Hematopoietic multipotent progenitor cell treated with erythropoietin and hydrocortisone succinate and interleukin-3 and kit ligand, for 8 days (in vitro differentiated cells): Measurements from ENCODE around the gene ATF7.
"Not testable (repeated sequence)": the region's sequence is repeated elsewhere in the genome, so short reads cannot be mapped to it uniquely, and the experiment has no call there.

Source experiments
- DNase-seq: peaks from one replicate; pipeline ENCODE4 v3.0.0-alpha.2; 2015

Gene ATF7

GRCh38 chr12:53499266-53500141 lies 126.7 kb downstream of the ATF7 start, which contains the start of gene MAP3K12:
Gene MAP3K12, minus strand, starts transcription at chr12:53499458. Its CDS starts 12,067 bp downstream, at chr12:53487391.
- DNase-seq = peak; percentile 41

DNA sequence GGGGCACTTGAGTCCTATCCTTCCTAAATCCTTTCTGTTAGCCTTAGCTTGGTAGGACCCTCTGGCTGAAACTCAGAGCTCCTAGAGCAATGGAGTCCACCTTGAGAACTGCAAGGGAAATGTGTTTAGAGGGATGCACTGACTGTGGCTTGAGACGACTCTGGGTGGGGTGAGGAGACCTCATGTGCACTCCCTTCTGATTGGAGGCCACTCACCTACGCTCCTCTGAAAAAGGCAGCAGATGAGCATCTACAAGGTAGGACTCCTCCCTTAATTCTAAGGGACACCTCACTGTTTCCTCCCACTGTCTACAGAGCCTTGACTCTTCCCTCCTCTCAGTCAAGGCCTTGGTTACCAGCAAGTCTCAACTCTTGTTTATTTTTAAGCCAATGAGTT lies 127.9 kb downstream of the ATF7 start:
- no peak for DNase-seq

DNA sequence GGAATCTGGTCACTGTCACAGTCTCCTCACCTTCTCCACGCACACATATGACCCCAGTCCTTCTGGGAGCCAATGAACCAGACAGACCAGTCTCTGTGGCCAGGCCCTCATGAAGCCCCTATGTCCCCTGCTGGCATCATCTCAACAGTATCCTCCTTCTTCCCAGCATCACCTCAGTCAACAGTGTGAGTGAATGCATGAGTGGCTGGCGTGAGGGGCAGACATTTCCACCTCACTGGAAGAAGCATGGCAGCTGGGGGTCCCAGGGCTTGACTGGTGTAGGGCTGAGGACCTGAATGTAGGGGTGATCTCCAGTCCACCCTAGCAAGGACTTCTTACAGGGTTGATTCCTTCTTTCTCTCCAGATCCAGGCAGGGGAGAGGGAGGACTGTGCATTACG lies 128.7 kb downstream of the ATF7 start:
- no peak for DNase-seq

DNA sequence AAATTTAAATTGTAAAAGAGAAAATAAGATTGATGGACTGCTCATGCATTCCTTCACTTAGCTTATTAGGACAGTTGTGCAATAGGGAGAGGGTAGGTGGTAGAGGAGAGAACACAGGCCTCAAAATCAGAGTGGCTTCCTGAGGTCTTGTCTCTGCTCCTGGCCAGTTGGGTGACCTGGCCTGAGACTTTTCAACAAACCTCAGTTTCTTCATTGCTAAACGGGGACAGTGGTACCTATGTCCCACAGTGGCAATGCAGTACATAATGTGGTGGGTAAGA lies 129.5 kb downstream of the ATF7 start:
- DNase-seq = no peak

DNA sequence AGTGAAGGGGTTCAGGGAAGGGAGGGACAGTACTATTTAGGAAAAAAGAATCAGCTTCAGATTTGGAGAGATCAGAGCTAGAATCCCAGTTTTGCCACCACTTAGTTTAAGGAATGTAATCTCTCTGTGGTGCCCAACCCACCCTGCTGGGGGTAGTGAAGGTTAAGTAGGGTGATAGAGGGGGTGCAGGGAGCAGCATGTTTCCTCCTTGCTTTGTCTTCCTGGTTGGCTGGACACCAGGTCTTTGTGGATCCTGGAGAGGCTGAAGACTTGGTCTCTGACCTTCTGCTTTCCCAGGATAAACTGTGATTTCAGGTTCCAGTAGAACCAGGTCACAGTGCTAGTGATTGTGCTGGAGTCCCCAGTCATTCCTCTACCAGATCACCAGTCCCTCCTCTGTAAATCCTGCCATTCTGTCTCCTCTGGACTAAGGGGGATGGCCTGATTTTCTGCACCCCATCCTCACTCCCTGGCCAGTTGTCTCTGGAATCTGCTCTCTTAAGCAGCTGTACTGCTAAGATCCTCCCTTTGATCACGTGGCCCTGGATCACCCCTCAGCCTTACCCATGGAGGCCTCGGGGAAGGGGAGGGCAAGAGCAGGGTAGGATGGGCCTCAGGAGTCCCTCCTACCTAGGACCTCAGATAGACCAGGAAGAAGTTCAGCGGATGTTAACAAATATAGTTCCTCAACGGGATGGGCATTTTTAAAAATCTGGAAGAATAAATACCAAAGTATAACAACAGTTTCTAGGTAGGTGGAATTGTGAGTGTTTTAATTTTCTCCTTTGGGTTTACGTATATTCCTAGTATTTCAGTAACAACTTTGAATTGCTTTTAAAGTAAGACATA lies 130.1 kb downstream of the ATF7 start:
- peak; percentile 43 for DNase-seq

- no peak for DNase-seq
These were observed 132.4 kb downstream of the ATF7 start for GRCh38 chr12:53493610-53494391.

DNA sequence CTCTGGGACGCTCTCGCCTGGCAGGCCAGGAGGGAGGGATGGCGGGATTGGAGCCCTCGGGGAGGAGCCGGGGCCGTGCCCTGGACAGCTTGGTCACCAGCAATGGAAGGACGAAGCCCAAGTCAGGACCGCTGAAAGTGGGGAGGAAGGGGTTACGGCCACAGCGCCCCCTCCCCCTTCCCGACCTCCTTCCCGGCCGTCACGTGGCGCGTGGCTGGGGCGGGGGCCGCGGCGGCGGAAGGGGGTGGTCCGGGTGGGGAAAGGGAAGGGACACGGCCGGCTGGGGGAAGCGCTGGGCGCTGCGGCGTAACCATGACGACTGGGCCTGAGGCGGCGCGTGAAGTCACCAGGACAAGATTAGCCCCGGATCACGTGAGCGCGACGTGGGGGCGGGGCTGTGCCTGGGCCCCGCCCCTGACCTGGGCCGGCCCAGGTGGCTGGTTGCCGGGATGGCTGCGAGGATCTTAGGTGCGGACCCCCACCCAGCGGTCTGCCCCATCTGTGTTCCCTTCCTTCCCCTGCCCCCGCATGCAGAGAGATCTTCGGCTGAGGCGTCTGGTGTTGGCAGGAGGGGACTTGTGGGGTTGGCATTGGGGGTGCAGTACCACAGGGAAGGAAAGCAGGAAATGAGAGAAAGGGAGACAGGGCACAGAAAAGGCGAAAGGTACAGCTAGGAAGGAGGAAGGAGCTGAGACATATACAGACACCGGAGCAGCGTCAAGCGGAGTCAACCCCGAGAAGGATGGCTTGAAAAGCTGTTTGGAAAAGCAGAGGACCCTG lies 133.2 kb downstream of the ATF7 start:
- peak; percentile 85 for DNase-seq

DNA sequence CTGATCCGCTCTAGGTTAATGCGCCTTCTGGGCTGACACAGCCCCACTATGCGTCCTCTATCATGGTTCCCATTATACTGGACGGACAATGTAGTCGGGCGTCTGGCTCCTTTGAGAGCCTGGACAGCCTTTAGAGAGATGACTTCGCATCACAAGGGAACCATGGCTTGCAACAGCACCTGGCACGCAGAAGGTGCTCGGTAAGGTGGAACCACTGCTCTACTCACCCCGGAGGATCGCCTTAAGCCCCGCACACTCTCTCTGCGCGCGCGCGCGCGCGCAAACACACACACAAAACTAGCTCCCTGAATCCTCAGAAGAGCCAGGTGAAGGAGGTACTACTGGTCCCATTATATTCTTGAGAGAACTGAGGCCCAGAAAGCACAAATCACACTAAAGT lies 134.0 kb downstream of the ATF7 start:
- no peak for DNase-seq

DNA sequence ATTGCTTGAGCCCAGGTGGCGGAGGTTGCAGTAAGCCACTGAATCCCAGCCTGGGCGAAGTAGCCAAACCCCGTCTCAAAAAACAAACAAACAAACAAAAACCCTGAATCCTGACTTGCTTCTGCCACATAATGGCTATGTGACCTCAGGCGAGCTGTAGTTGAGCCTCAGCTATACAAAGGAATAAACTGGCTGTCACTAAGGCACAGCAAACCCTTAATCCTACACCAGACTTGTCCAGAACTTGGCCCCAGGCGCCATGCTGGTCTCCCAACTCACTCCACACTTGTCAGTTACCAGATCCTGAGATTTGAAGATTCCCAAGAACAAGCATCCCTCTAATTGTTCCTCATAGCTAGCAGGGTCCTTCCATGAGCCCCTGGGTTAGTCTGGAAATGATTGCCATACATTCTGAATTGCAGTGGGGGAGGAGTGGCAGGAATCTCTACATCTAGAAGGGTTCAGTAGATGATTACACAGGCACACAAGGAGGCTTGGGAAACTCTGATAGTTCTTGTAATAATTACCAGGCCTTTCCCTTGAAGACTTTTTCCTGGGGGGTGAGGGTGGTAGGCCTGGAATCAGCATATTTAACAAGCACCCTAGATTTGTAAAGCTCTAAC lies 136.8 kb downstream of the ATF7 start:
- no peak for DNase-seq

GRCh38 chr12:53486736-53487487 lies 139.3 kb downstream of the ATF7 start:
- no peak for DNase-seq

DNA sequence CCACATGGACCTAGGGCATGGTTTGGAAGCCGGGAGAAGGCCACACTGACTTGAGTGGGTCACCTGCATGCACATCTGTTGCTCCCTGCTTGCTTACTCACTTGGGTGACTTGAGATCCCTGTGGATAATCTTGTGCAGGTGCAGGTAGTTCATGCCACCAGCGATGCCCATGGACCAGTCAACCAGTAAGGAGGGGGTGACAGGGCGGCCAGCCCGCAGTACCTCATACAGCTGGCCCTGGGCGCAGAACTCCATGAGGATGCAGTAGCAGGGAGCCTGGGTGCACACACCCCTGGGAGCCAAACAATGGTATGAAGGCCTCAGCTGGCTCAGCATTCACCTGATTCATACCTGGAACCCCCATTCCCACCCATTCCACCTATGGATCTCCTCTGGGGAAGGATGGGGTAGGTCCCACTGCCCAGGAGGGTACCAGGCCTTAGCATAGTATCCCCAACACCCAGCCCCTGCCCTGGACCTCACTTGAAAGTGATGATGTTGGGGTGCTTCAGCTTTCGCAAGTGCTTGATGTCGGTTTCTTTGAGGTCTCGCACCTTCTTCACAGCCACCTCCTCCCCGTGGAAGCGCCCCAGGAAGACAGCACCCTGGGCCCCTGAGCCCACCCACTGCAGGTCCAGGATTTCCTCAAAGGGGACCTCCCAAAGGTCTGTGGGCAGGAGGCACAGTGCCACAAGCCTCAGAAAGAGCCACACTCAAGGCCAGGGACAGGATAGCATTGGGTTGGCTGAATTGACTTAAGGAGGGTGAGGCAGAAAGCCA lies 140.0 kb downstream of the ATF7 start:
- DNase-seq = no peak

DNA sequence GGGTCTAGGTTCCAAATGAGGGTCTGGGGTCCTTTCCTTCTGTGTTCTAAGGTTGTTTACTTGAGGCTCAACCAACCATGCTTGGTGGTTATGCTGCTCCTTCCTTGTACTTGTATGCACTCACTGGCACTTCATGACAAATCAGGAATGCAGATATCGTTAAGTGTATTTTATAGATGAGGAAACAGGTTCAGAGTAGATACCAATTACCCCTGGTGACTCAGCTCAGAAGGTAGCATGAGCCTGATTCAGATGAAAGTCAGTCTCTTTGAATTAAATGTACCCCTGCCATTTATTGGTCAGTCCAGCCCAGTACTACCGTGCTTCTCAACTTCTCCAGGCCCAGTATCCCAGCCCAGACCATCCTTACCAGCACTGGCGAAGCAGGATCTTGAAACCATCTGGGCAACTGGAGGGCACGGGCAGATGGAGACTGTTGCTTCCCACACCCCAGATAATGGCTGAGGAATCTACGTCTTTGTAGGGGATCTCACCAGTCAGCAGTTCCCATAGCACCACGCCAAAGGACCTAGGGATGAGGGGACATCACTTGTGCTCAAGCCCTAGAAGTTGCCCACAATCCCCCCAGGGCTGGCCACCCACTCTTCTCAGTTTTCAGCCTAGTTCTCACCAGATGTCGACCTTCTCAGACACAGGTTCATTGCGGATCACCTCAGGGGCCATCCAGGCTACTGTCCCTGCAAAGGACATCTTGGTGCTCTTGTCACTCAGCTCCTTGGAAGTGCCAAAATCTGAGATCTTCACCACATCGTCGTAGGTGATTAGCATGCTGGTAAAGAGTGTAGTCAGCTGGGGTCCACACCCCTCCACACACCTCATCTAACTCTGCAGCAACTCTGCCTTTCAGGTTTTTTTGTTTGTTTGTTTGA lies 141.3 kb downstream of the ATF7 start:
- no peak for DNase-seq

DNA sequence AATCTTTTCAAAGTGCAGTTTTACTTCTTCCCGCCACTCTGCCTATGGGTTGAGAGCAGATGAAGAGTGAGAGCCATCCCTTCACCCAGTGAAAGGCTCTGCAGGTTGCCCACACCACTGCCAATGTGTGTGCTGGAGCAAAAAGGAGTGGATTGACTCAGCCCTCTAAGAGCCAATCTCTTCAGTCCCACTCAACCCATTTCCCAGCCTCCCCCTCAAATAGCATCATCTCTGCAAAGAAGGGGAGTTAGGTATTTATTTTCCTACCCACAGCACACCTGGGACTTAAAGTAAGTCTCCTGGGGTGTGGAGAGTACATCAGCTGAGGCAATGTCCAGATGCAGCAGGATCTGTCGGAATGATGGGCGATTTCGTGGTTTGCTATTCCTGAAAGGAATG lies 142.2 kb downstream of the ATF7 start:
- DNase-seq = no peak

DNA sequence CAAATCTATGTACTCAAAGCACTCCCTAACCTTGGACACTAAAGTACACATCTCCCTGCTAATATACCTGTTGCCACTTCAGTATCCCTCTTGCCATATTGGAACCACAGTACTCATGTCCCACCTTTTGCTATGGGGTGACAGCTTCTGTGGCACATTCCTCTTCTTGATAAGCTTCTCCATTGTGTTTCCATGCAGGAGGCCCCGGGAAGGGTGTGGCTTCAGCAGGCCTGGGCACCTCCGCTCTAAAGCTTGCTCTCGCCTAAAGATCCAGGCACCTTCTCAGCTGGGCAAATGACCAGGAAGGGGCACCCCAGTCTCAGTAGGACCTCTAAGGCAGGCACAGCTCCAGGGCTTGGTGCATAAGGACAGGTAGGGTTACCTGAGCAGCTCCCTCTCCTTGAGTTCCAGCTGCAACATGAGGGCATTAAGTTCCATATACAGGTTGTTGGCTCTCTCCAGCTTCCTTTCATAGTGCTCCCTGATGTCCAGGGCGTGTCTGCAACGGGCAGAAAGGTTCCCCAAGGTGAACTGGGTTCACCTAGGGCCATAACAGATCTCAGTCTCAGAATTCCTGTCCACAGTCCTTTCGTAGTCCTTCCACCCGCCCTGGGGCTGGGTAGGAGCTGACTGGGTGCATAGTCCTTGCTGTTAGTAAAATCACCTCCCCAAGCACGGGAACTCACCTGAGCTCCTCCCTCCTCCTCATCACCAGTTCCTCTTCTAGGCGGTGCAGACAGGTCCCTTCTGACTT lies 142.8 kb downstream of the ATF7 start:
- DNase-seq = no peak

DNA sequence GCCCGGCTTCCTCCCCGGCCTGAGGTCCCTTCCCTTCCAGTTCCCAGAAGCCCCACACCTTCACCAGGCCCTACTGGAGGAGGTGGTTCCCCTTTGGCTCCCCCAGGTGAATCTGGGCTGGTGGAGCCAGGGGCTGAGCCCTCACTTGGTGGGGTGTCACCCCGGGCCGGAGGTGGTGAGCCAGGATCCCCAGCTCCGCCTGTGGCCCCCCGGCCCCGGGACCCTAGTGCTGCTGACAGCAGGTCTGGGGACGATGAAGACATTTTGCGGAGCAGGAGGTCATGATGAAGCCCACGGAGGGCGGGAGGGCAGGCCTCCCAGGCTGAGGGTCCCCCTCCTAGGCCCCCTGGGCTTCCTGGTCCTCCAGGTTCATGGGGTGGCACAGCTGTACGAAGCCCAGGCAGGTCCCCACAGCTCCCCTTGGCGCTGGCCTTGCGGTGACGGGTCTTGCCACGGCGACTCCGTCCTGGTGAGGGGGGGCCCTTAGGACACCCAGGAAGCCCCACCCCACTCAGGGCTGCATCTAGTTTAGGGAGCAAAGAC lies 143.5 kb downstream of the ATF7 start:
- DNase-seq = no peak

DNA sequence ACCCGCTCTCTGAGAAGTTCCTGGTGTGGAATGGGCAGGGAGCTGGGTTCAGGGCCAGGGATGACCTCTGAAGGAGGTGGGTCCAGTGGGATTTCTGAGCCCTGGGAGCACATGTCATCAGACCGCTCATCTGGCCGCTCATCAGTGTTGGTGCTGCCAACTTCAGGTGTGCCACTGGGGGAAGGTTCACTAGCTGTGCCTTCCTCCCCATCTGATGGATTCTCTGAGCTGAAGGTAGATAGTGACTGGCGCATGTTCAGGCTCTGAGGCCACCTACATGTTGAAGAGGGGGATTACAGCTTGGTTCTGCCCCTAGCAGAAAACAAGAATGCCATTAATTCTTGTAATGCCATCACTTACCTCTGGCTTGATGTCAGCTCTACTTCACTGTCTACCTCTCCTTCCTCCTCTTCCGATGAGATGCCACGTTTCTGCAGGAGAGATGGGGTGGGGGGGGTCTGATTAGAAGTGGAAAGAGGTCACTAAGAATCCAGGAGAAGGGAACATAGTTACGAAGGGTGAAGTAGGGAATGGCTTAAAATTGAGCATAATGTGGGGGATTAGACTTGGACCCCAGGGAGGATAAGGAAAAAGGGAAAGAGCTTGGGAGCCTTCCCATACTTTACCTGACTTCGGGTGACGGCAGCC lies 144.1 kb downstream of the ATF7 start:
- peak; percentile 53 for DNase-seq

- DNase-seq = not testable (repeated sequence)
These were observed 144.7 kb downstream of the ATF7 start for GRCh38 chr12:53481458-53481857.
